ENCODE measurements around the gene CDC34. TPM values are rescaled to one million over a fixed set of nuclear protein-coding genes. Genes with fewer than 3 reads are reported as not detected.
A peak's percentile ranks its signal among the peaks of the same experiment; 100 is the strongest.

CDC34 gene
- total RNA-seq, 4 donors from 2014 or later: 48.3 to 90.3 (median 72.9) TPM

- 32% methylated on average over 7 of the region's 23 CpGs for WGBS
- Histone ChIP-seq H3K4me1 (peaks cover 22% of the 10 kb centered on the region), H3K4me3 (no peak overlapping the region), H3K36me3 (no peaks in the 10 kb centered on the region), H3K9me3 (no peaks in the 10 kb centered on the region), H3K27ac (peak overlapping the region; percentile 50), H3K27me3 (peaks cover 14% of the 10 kb centered on the region)
- DNase-seq (ENCODE audit: low spot score in 2 of 2): peak in 1 of 2 donors; percentile 90
- no peak for TF ChIP-seq CTCF (IDR thresholded peaks at IDR 0.05)
Observed at GRCh38 chr19:485583-486236, 45.9 kb upstream of the CDC34 start.

GRCh38 chr19:488505-489417, 42.8 kb upstream of the CDC34 start:
- 0% methylated on average over 46 of the region's 114 CpGs for WGBS

DNA sequence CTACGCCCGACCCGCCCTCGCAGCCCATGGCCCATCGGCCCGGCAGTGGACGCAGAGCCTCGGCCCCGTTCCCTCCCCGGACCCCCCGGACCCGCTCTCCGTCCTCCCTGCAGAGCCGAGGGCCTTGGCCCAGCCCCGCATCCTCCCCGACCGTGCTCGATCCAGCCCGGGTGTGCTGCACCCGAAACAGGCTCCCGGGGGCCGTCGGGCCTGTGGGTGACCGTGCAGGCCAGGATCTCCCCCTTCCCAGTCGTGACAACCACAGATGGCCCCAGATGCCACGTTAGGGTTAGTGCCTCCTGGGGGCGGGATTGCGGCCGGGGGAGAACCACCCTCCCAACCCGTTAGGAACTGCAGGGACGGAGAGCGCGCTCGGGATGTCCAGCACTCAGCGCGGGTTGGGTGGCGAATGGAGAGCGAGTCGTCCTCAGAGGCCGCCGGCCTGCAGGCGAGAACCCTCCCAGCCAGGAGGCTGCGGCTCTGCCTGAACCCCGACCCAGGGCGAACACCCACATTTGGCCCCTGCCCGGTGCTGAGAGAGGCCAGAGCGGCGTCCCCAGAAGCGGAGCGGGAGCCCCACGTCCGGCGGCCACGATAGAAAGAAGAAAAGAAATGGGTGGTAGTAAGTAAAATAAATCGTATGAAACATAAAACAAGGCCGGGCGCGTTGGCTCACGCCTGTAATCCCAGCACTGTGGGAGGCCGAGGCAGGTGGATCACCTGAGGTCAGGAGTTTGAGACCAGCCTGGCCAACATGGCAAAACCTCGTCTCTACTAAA, 42.0 kb upstream of the CDC34 start:
- Histone ChIP-seq H3K4me3 (peak overlapping the region; percentile 73), H3K9me3 (no peaks in the 10 kb centered on the region), H3K27me3 (peaks cover 10% of the 10 kb centered on the region), H3K4me1 (peaks cover 27% of the 10 kb centered on the region), H3K36me3 (no peaks in the 10 kb centered on the region), H3K27ac (peak overlapping the region; percentile 82)
- TF ChIP-seq EP300 (IDR thresholded peaks at IDR 0.05) (no peak), POLR2AphosphoS5 (IDR thresholded peaks at IDR 0.05) (no peak), POLR2A (IDR thresholded peaks at IDR 0.05) (no peak), CTCF (IDR thresholded peaks at IDR 0.05) (no peak)
- 35% methylated on average over 34 of the region's 61 CpGs for WGBS
- no peak for DNase-seq (ENCODE audit: low spot score in 2 of 2)

More at GRCh38 chr19:488505-489417, 42.8 kb upstream of the CDC34 start:
- DNase-seq (ENCODE audit: low spot score in 2 of 2): peak; percentile 95 to 98
- Histone ChIP-seq H3K27me3 (peaks cover 14% of the 10 kb centered on the region), H3K36me3 (no peaks in the 10 kb centered on the region), H3K4me3 (peak overlapping the region; percentile 73), H3K9me3 (no peaks in the 10 kb centered on the region), H3K4me1 (peaks cover 22% of the 10 kb centered on the region), H3K27ac (peak overlapping the region; percentile 82)
- TF ChIP-seq POLR2A (IDR thresholded peaks at IDR 0.05): peak; percentile 9 to 60
- TF ChIP-seq POLR2AphosphoS5 (IDR thresholded peaks at IDR 0.05): peak in 1 of 3 donors; percentile 65
- TF ChIP-seq CTCF (IDR thresholded peaks at IDR 0.05): no peak

DNA sequence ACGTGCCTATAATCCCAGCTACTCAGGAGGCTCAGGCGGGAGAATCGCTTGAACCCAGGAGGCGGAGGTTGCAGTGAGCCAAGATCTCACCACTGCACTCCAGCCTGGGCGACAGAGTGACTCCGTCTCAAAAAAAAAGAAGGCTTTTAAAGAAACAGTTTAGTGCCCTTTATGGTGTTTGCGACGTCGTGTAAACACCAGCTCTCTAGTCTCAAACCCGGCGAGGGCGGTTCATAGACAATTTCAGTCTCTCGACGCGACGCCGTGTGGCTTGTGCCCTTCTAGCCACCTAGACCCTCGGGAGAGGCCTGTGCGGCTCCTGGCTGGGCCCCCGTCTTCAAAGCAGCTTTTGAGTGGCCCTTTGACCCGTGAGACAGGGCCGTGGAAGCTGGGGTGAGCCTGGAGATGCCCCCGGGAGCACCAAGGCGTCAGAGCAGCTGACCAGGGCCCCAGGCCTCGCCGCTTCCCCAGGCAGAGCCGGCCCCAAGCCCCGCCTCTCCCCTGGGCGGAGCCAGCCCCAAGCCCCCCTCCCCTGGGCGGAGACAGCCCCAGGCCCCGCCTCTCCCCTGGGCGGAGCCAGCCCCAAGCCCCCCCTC, 40.3 kb upstream of the CDC34 start:
- H3K36me3 ChIP-seq: no peaks in the 10 kb centered on the region
- no peak for TF ChIP-seq CTCF (IDR thresholded peaks at IDR 0.05)
- TF ChIP-seq POLR2AphosphoS5 (IDR thresholded peaks at IDR 0.05): no peak
- TF ChIP-seq EP300 (IDR thresholded peaks at IDR 0.05): no peak
- no peak for TF ChIP-seq POLR2A (IDR thresholded peaks at IDR 0.05)
- no peak overlapping the region for H3K27ac ChIP-seq
- no peak for DNase-seq (ENCODE audit: low spot score in 2 of 2)
- peaks cover 6% of the 10 kb centered on the region for H3K27me3 ChIP-seq
- no peak overlapping the region for H3K4me3 ChIP-seq
- no peaks in the 10 kb centered on the region for H3K9me3 ChIP-seq
- peaks cover 23% of the 10 kb centered on the region for H3K4me1 ChIP-seq
- WGBS: 85% methylated on average over 12 of the region's 32 CpGs
